Upper lobe of left lung (tissue), 6 donors: ENCODE measurements around the gene MAPK11. TPM values are rescaled to one million over a fixed set of nuclear protein-coding genes. Genes with fewer than 3 reads are reported as not detected.
A peak's percentile ranks its signal among the peaks of the same experiment; 100 is the strongest.

Experiments used
- ATAC-seq, 2 donors: fragments of 200-7000 bp; cut with Tn5 transposase; one replicate each; pipeline ENCODE4 v1.9.1; 2022; ENCODE audit warnings: mild to moderate bottlenecking in 2 of 2, moderate library complexity in 2 of 2; ENCODE audit not compliant: low FRiP score in 2 of 2
- DNase-seq, 2 donors: peaks; one replicate each; pipeline ENCODE4 v3.0.0-alpha.2; 2019 to 2020
- H3K27ac ChIP-seq, 4 donors: fragments of 200-600 bp; sonication (generic); one replicate each; pipeline ENCODE4 v1.5.1; 2016 to 2019
- H3K27me3 ChIP-seq, 4 donors: fragments of 200-600 bp; sonication (generic); one replicate each; pipeline ENCODE4 v1.5.1; 2017 to 2019
- H3K36me3 ChIP-seq, 4 donors: fragments of 200-600 bp; sonication (generic); one replicate each; pipeline ENCODE4 v1.5.1; 2016 to 2019
- H3K4me1 ChIP-seq, 4 donors: fragments of 200-600 bp; sonication (generic); one replicate each; pipeline ENCODE4 v1.5.1; 2018 to 2019
- H3K4me3 ChIP-seq, 4 donors: fragments of 200-600 bp; sonication (generic); one replicate each; pipeline ENCODE4 v1.5.1; 2017 to 2019; ENCODE audit warnings: mild to moderate bottlenecking in 2 of 4, moderate library complexity in 1 of 4
- H3K9me3 ChIP-seq, 4 donors: fragments of 200-600 bp; sonication (generic); one replicate each; pipeline ENCODE4 v1.5.1; 2018 to 2019
- EP300 ChIP-seq, 4 donors: sonication (generic); formaldehyde crosslinking; IDR thresholded peaks; one replicate each; pipeline ENCODE4 v1.5.1; 2017; ENCODE audit warnings: antibody characterized with exemption in 4 of 4, control low read depth in 2 of 4
- POLR2A ChIP-seq, 4 donors: fragments of 450-650 bp; IDR thresholded peaks; one replicate each; pipeline ENCODE4 v1.5.1; 2016 to 2017; ENCODE audit warnings: antibody characterized with exemption in 4 of 4, mild to moderate bottlenecking in 2 of 4
- POLR2AphosphoS5 ChIP-seq, 2 donors: sonication (generic); formaldehyde crosslinking; IDR thresholded peaks; one replicate each; pipeline ENCODE4 v1.5.1; 2017; ENCODE audit warnings: antibody characterized with exemption in 2 of 2
- WGBS, 2 donors: methylation state at CpG; one replicate each; pipeline ENCODE4 v1.1.5; 2017 to 2018; 5-methylcytosine and 5-hydroxymethylcytosine counted together
- total RNA-seq, 6 donors: library from RNA; depleted of rRNA in 4 of 6; stranded (reverse); fragments of >200 nt in 4 of 6; gene quantifications; one replicate each; pipeline versions ENCODE4 v1.1.0 to v1.2.1, GENCODE V29; 2016 to 2021
- TF ChIP-seq, protein P1 (sequence below), 6 experiments: fragments of 450-650 bp in 4 of 6; fragments of 200-600 bp in 2 of 6; sonication (generic) in 2 of 6; IDR thresholded peaks; one replicate each; pipeline ENCODE4 v1.5.1; 2016 to 2019; ENCODE audit warnings: antibody characterized with exemption in 6 of 6
- donor health status: DM: no; HTN: no; CAD: no; lungs with moderate emphysema.
- donor health status: DM: no; HTN: yes; CAD: no; lungs with severe emphysema.

The MAPK11 gene
- total RNA-seq, 6 donors from 2014 or later, result 3.1 to 27.3 (median 8.6) TPM

DNA sequence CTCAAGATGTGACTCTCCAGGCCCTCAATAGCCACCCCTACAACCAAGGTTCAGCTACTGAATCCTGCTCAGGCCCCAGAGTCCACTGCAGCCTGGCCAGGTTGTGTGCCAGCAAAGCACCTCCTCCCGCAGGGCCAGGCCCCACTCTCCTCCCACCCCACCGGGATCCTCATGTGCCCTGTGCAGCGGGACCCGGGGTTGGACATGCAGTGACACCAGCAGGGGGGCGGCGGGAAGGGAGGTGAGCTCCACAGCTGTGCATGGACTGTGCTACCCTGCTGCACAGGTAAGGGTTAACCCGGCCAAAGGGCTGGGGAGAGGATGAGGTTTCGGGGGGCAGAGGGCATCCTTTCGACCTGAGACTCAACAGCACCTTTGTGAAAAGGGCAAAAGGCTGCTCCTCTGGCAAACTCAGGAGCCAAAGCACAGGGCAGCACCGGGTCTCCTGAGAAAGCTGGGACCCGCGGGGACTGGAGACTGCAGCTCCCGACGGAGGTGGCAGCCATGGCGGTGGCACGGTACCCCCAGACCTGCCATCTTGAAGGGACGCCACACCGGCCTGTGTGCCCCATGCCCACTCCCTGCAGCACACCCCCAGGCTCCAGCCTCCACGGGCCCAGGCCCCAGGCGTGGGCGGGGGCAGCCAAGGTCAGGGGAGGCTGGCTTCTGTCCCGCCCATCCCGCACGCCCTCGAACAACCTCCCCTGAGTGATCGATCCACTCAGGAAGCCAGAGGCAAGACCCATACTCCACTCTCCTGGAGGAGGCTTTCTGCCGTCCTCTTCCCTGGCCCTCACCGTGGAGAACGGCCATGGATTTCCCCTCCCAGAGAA, 26.7 kb upstream of the MAPK11 start:
- Histone ChIP-seq H3K36me3 (peaks cover 0 to 3% (median 0%) of the 10 kb centered on the region in 4 donors), H3K9me3 (no peaks in the 10 kb centered on the region), H3K27ac (peak overlapping the region; percentile 24 to 94 (median 45)), H3K4me1 (peaks cover 84 to 90% (median 87%) of the 10 kb centered on the region in 4 donors), H3K27me3 (no peaks in the 10 kb centered on the region), H3K4me3 (no peak overlapping the region)
- TF ChIP-seq POLR2AphosphoS5 (IDR thresholded peaks at IDR 0.05) (no peak), POLR2A (IDR thresholded peaks at IDR 0.05) (no peak), EP300 (IDR thresholded peaks at IDR 0.05) (no peak)
- TF ChIP-seq, protein P1, sequence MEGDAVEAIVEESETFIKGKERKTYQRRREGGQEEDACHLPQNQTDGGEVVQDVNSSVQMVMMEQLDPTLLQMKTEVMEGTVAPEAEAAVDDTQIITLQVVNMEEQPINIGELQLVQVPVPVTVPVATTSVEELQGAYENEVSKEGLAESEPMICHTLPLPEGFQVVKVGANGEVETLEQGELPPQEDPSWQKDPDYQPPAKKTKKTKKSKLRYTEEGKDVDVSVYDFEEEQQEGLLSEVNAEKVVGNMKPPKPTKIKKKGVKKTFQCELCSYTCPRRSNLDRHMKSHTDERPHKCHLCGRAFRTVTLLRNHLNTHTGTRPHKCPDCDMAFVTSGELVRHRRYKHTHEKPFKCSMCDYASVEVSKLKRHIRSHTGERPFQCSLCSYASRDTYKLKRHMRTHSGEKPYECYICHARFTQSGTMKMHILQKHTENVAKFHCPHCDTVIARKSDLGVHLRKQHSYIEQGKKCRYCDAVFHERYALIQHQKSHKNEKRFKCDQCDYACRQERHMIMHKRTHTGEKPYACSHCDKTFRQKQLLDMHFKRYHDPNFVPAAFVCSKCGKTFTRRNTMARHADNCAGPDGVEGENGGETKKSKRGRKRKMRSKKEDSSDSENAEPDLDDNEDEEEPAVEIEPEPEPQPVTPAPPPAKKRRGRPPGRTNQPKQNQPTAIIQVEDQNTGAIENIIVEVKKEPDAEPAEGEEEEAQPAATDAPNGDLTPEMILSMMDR (IDR thresholded peaks at IDR 0.05), result no peak
- DNase-seq, result peak in 1 of 2 donors; percentile 80
- ATAC-seq, result no peak
- WGBS, 2 donors, result 53 to 60% methylated on average over 15 to 25 of the region's 29 CpGs

DNA sequence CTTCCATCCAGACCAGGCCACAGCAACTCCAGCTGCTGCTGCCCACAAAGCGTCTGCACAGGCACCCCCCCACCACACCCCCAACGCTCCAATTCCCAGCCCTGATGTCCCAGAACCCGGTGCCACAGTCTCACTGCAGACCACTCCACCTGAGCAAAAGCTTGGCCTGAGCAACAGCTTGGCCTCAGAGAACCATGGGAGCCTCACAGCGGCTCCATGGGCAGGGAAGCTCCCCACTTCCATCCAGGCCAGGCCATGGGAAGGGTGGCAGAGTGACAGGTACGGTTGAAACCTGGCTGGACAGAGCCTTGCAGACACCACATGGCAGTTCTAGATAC, 24.1 kb upstream of the MAPK11 start:
- Histone ChIP-seq H3K27me3 (no peaks in the 10 kb centered on the region), H3K27ac (peak overlapping the region; percentile 84 to 94 (median 88)), H3K9me3 (no peaks in the 10 kb centered on the region), H3K36me3 (peaks cover 7 to 19% (median 12%) of the 10 kb centered on the region in 4 donors), H3K4me3 (peak overlapping the region in 1 of 4 donors; percentile 44), H3K4me1 (peaks cover 66 to 85% (median 66%) of the 10 kb centered on the region in 4 donors)
- ATAC-seq, result no peak
- WGBS, 2 donors, result 18 to 35% methylated on average over 4 of the region's 5 CpGs
- DNase-seq, result no peak
- TF ChIP-seq POLR2A (IDR thresholded peaks at IDR 0.05) (no peak), EP300 (IDR thresholded peaks at IDR 0.05) (no peak), POLR2AphosphoS5 (IDR thresholded peaks at IDR 0.05) (no peak)
- TF ChIP-seq, protein P1 (IDR thresholded peaks at IDR 0.05), result no peak

DNA sequence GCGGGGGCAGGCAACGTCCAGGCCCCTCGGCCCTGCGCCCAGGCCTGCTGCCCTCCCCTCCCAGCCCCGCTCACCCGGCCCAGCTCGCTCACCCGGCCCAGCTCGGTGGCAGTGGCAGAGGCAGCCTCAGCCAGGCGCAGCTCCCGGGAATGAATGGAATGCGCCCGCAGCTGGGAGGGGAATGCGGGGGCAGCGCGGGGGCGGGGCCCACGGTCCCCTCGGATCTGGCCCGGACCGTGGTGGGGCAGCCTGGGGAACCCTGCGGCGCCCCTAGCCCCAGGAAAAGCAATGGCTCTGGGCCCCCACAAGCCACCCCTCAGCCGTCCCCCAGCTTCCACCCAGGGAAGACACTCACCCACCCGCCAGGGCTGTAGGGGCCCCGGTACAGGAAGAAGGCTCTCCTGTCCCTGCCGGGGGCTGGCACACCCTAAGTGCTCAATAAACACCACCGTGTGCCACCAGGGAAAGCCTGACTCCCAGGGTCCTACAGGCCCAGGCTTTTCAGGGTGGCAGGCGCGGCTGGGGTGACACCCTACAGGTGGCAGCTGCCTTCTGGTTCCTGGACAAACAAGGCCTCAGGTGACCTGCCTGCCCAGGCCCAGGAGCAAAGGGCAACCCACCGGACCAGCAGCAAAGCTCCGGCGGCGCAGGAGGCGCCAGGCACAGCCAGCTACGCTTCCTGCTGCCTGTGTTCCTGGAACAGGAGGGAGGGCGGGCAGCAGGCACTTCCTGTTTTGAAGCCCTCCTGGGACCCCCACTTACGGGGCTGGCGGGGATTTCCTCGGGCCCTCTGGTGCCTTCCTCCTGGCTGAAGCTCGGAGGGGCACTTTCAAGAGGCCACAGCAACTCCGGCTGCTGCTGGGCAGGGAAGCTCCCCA, 23.5 kb upstream of the MAPK11 start:
- 10% methylated on average over 6 to 20 of the region's 42 CpGs for WGBS, 2 donors
- peak; percentile 91 to 93 for DNase-seq
- Histone ChIP-seq H3K27ac (peak overlapping the region; percentile 84 to 94 (median 88)), H3K4me1 (peaks cover 60 to 79% (median 60%) of the 10 kb centered on the region in 4 donors), H3K4me3 (peak overlapping the region in 3 of 4 donors; percentile 17 to 44 (median 37)), H3K36me3 (peaks cover 13 to 25% (median 18%) of the 10 kb centered on the region in 4 donors), H3K27me3 (no peaks in the 10 kb centered on the region), H3K9me3 (no peaks in the 10 kb centered on the region)
- peak; percentile 73 to 82 for ATAC-seq
- TF ChIP-seq, protein P1 (IDR thresholded peaks at IDR 0.05), result peak in 2 of 6 experiments; percentile 25 to 51
- TF ChIP-seq POLR2A (IDR thresholded peaks at IDR 0.05), result peak in 1 of 4 donors; percentile 26
- TF ChIP-seq POLR2AphosphoS5 (IDR thresholded peaks at IDR 0.05), result peak; percentile 54 to 62
- peak in 2 of 4 donors; percentile 5 to 67 for TF ChIP-seq EP300 (IDR thresholded peaks at IDR 0.05)

DNA sequence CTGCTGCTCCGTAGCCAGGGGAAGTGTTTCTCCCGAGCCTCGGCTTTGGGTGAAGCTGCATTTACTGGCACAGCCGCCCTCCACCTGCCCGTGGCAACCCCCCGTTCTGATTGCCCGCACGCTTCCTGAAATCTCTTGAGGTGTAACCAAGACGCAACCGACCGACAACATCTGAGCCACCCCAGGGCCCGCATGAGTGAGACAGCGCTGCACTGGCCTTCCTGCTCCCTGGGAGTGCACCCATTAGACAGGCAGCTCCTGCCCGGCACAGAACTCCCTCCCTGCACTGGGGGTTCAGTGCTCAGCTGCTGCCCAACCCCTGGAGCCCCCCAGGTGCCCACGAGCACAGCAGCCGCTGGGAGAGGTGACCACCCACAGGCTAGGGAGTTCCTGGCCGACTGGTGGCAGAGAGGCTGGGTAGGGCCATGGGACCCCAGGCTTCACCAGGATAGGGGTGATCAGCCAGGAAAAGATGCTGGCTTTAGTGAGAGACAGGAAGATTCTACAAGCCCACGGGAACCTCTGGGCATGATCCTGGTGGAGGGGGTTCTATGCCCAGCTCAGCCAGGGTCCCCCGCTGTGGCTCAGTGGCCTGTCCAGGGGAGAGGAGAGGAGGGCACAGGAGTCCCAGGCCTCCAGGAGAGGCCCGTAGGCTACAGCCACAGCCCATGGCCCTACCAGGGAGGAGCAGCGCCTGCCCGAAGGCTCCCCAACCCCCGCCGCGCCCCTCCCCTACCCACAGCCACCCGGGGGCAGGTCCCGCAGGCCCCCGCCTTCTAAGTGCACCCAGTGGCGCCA, 22.7 kb upstream of the MAPK11 start:
- DNase-seq, result peak in 1 of 2 donors; percentile 55
- peaks cover 51 to 71% (median 52%) of the 10 kb centered on the region in 4 donors for H3K4me1 ChIP-seq

More for the DNA sequence above, 22.7 kb upstream of the MAPK11 start:
- H3K4me3 ChIP-seq, result peak overlapping the region in 3 of 4 donors; percentile 17 to 44 (median 37)
- peak in 1 of 2 donors; percentile 1 for ATAC-seq
- peaks cover 19 to 34% (median 27%) of the 10 kb centered on the region in 4 donors for H3K36me3 ChIP-seq
- no peaks in the 10 kb centered on the region for H3K27me3 ChIP-seq
- TF ChIP-seq, protein P1 (IDR thresholded peaks at IDR 0.05), result no peak
- TF ChIP-seq POLR2A (IDR thresholded peaks at IDR 0.05) (no peak), EP300 (IDR thresholded peaks at IDR 0.05) (no peak), POLR2AphosphoS5 (IDR thresholded peaks at IDR 0.05) (no peak)
- no peaks in the 10 kb centered on the region for H3K9me3 ChIP-seq
- H3K27ac ChIP-seq, result peak overlapping the region; percentile 84 to 94 (median 88)
- 23 to 30% methylated on average over 11 to 23 of the region's 29 CpGs for WGBS, 2 donors
